Lower leg skin (tissue), 4 donors: ENCODE measurements around the gene CTNND2. TPM values are rescaled to one million over a fixed set of nuclear protein-coding genes. Genes with fewer than 3 reads are reported as not detected.

Experiments used
- DNase-seq, 2 donors: peaks; one replicate each; pipeline ENCODE4 v3.0.0-alpha.2; 2019; ENCODE audit warnings: low spot score in 2 of 2
- H3K4me3 ChIP-seq: fragments of 200-600 bp; sonication (generic); 2 replicates; pipeline ENCODE4 v1.5.1; 2017; ENCODE audit warnings: mild to moderate bottlenecking, low read depth; ENCODE audit not compliant: poor library complexity, severe bottlenecking
- CTCF ChIP-seq, 3 donors: fragments of 450-650 bp; IDR thresholded peaks; one replicate each; pipeline ENCODE4 v1.5.1; 2016; ENCODE audit warnings: antibody characterized with exemption in 3 of 3, mild to moderate bottlenecking in 3 of 3, moderate library complexity in 2 of 3
- POLR2A ChIP-seq, 2 donors: fragments of 450-650 bp; IDR thresholded peaks; one replicate each; pipeline ENCODE4 v1.6.1; 2016 to 2017; ENCODE audit warnings: antibody characterized with exemption in 2 of 2, mild to moderate bottlenecking in 1 of 2, moderate library complexity in 1 of 2
- WGBS, 2 donors: methylation state at CpG; one replicate each; pipeline ENCODE4 v1.1.5; 2018; 5-methylcytosine and 5-hydroxymethylcytosine counted together
- intact Hi-C: fragments of 100-400 bp; cut with DNase I; formaldehyde crosslinking; loops from one replicate; pipeline ENCODE4 v1.15.0; 2023; ENCODE audit warnings: low total_unique reads
- total RNA-seq, 4 donors: library from RNA; depleted of rRNA; stranded (reverse); fragments of >200 nt; gene quantifications; one replicate each; pipeline ENCODE4 v1.1.0, GENCODE V29; 2016

Gene CTNND2
- total RNA-seq, 4 donors from 2014 or later = 0.21 to 2.9 (median 0.55) TPM

- H3K4me3 ChIP-seq = no peak overlapping the region
- intact Hi-C loops = no loop called here
- WGBS, 2 donors = 89% methylated on average over 2 of the region's 2 CpGs
- DNase-seq = no peak
- no peak for TF ChIP-seq POLR2A (IDR thresholded peaks at IDR 0.05)
- TF ChIP-seq CTCF (IDR thresholded peaks at IDR 0.05) = no peak
Measured at GRCh38 chr5:11594021-11594420, 310.2 kb downstream of the CTNND2 start.

GRCh38 chr5:11590475-11590874 lies 313.8 kb downstream of the CTNND2 start:
- intact Hi-C loops = no loop called here
- H3K4me3 ChIP-seq = no peak overlapping the region
- no peak for TF ChIP-seq CTCF (IDR thresholded peaks at IDR 0.05)
- no peak for TF ChIP-seq POLR2A (IDR thresholded peaks at IDR 0.05)
- no peak for DNase-seq
- 93 to 94% methylated on average over 6 of the region's 6 CpGs for WGBS, 2 donors

- DNase-seq = no peak
- TF ChIP-seq POLR2A (IDR thresholded peaks at IDR 0.05) = no peak
- TF ChIP-seq CTCF (IDR thresholded peaks at IDR 0.05) = no peak
- intact Hi-C loops = no loop called here
- no peak overlapping the region for H3K4me3 ChIP-seq
- 10 to 15% methylated on average over 6 of the region's 6 CpGs for WGBS, 2 donors
Measured at GRCh38 chr5:11588803-11589202, 315.4 kb downstream of the CTNND2 start.

- WGBS, 2 donors = 69 to 74% methylated on average over 6 of the region's 6 CpGs
- no peak for DNase-seq
- H3K4me3 ChIP-seq = no peak overlapping the region
- intact Hi-C loops = no loop called here
- no peak for TF ChIP-seq CTCF (IDR thresholded peaks at IDR 0.05)
- TF ChIP-seq POLR2A (IDR thresholded peaks at IDR 0.05) = no peak
Measured at GRCh38 chr5:11584017-11584416, 320.2 kb downstream of the CTNND2 start.

GRCh38 chr5:11579351-11579750 lies 324.9 kb downstream of the CTNND2 start:
- intact Hi-C loops = no loop called here
- DNase-seq = no peak
- H3K4me3 ChIP-seq = no peak overlapping the region
- TF ChIP-seq POLR2A (IDR thresholded peaks at IDR 0.05) (no peak), CTCF (IDR thresholded peaks at IDR 0.05) (no peak)
- WGBS, 2 donors = 83 to 92% methylated on average over 4 of the region's 4 CpGs

GRCh38 chr5:11574787-11575186 lies 329.5 kb downstream of the CTNND2 start:
- no peak for TF ChIP-seq CTCF (IDR thresholded peaks at IDR 0.05)
- no peak for TF ChIP-seq POLR2A (IDR thresholded peaks at IDR 0.05)
- 83 to 86% methylated on average over 2 of the region's 2 CpGs for WGBS, 2 donors
- intact Hi-C loops = no loop called here
- DNase-seq = no peak
- no peak overlapping the region for H3K4me3 ChIP-seq
